ENCODE measurements around the gene CD82.

CD82 gene

GRCh38 chr11:44608651-44608990 lies 43.2 kb downstream of the CD82 start:
- Histone ChIP-seq H3K9me3 (ENCODE audit: control insufficient read depth, low read length) (no peaks in the 10 kb centered on the region), H3K4me3 (ENCODE audit: insufficient read depth, low read depth, low read length) (no peak overlapping the region), H3K27me3 (ENCODE audit: control insufficient read depth, insufficient read depth, low read length, poor library complexity, severe bottlenecking) (no peaks in the 10 kb centered on the region), H3K27ac (ENCODE audit: insufficient read depth, low read depth, low read length, poor library complexity, severe bottlenecking) (no peak overlapping the region), H3K4me1 (ENCODE audit: control insufficient read depth, insufficient read depth, low read length) (peaks cover 10% of the 10 kb centered on the region), H3K36me3 (ENCODE audit: control insufficient read depth, insufficient read depth, low read length) (peaks cover 13% of the 10 kb centered on the region)
- 86 to 90% methylated on average over 9 of the region's 9 CpGs for WGBS, 2 experiments

- Histone ChIP-seq H3K9me3 (ENCODE audit: control insufficient read depth, low read length) (no peaks in the 10 kb centered on the region), H3K4me1 (ENCODE audit: control insufficient read depth, insufficient read depth, low read length) (peaks cover 5% of the 10 kb centered on the region), H3K36me3 (ENCODE audit: control insufficient read depth, insufficient read depth, low read length) (peaks cover 13% of the 10 kb centered on the region), H3K27me3 (ENCODE audit: control insufficient read depth, insufficient read depth, low read length, poor library complexity, severe bottlenecking) (no peaks in the 10 kb centered on the region), H3K27ac (ENCODE audit: insufficient read depth, low read depth, low read length, poor library complexity, severe bottlenecking) (no peak overlapping the region), H3K4me3 (ENCODE audit: insufficient read depth, low read depth, low read length) (no peak overlapping the region)
- WGBS, 2 experiments = 84% methylated on average over 11 of the region's 11 CpGs
These were observed 43.7 kb downstream of the CD82 start for GRCh38 chr11:44608991-44609782.

- 79 to 88% methylated on average over 3 of the region's 3 CpGs for WGBS, 2 experiments
- Histone ChIP-seq H3K4me1 (ENCODE audit: control insufficient read depth, insufficient read depth, low read length) (no peaks in the 10 kb centered on the region), H3K9me3 (ENCODE audit: control insufficient read depth, low read length) (no peaks in the 10 kb centered on the region), H3K36me3 (ENCODE audit: control insufficient read depth, insufficient read depth, low read length) (peaks cover 13% of the 10 kb centered on the region), H3K27ac (ENCODE audit: insufficient read depth, low read depth, low read length, poor library complexity, severe bottlenecking) (no peak overlapping the region), H3K4me3 (ENCODE audit: insufficient read depth, low read depth, low read length) (no peak overlapping the region), H3K27me3 (ENCODE audit: control insufficient read depth, insufficient read depth, low read length, poor library complexity, severe bottlenecking) (no peaks in the 10 kb centered on the region)
These were observed 44.3 kb downstream of the CD82 start for GRCh38 chr11:44609783-44610155.

- H3K27me3 ChIP-seq (ENCODE audit: control insufficient read depth, insufficient read depth, low read length, poor library complexity, severe bottlenecking) = no peaks in the 10 kb centered on the region
- H3K4me1 ChIP-seq (ENCODE audit: control insufficient read depth, insufficient read depth, low read length) = peaks cover 4% of the 10 kb centered on the region
- H3K4me3 ChIP-seq (ENCODE audit: insufficient read depth, low read depth, low read length) = no peak overlapping the region
- WGBS, 2 experiments = 94 to 97% methylated on average over 9 of the region's 9 CpGs
- peaks cover 13% of the 10 kb centered on the region for H3K36me3 ChIP-seq (ENCODE audit: control insufficient read depth, insufficient read depth, low read length)
- H3K27ac ChIP-seq (ENCODE audit: insufficient read depth, low read depth, low read length, poor library complexity, severe bottlenecking) = no peak overlapping the region
- no peaks in the 10 kb centered on the region for H3K9me3 ChIP-seq (ENCODE audit: control insufficient read depth, low read length)
These were observed 44.9 kb downstream of the CD82 start for GRCh38 chr11:44610186-44610955.

GRCh38 chr11:44611088-44611487 lies 45.6 kb downstream of the CD82 start:
- WGBS, 2 experiments = 84 to 87% methylated on average over 6 of the region's 6 CpGs
- Histone ChIP-seq H3K9me3 (ENCODE audit: control insufficient read depth, low read length) (no peaks in the 10 kb centered on the region), H3K36me3 (ENCODE audit: control insufficient read depth, insufficient read depth, low read length) (peaks cover 9% of the 10 kb centered on the region), H3K4me1 (ENCODE audit: control insufficient read depth, insufficient read depth, low read length) (peaks cover 5% of the 10 kb centered on the region), H3K27me3 (ENCODE audit: control insufficient read depth, insufficient read depth, low read length, poor library complexity, severe bottlenecking) (no peaks in the 10 kb centered on the region), H3K27ac (ENCODE audit: insufficient read depth, low read depth, low read length, poor library complexity, severe bottlenecking) (no peak overlapping the region), H3K4me3 (ENCODE audit: insufficient read depth, low read depth, low read length) (no peak overlapping the region)

DNA sequence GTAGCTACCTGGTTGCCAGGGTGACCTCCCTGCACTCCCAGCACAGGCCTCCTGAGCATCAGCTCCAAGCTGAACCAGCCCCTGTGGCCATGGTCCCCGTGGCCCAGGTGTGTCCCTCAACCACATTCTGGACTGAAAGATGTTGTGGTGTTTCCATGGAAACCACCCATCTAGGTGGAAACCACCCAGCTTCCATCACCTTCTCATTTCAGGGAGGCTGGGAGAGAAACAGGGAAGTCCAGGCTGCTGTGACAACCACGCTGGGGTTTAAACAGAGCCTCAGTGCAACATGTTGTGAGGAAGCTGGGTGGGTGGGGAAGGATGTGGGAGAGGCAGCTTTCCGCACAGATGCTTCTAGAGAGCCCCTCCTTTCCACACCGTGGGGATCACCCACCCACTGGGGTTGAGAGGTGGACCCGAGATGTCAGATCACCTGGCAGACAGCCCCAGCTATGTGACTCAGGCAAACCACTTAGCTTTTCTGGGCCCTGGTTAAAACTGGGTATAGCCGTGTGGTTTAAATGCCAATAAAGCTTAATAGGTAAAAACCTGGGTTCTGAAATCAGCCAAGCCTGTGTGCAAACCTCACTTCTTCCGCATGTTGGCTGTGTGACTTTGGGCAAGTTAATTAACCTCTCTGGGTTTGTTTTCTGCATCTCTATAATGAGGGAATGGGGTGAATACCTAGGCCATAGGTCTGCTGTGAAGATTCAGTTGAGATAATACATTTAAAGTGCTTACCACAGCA lies 46.4 kb downstream of the CD82 start:
- no peaks in the 10 kb centered on the region for H3K9me3 ChIP-seq (ENCODE audit: control insufficient read depth, low read length)
- no peaks in the 10 kb centered on the region for H3K27me3 ChIP-seq (ENCODE audit: control insufficient read depth, insufficient read depth, low read length, poor library complexity, severe bottlenecking)
- 89 to 90% methylated on average over 7 of the region's 7 CpGs for WGBS, 2 experiments
- peaks cover 5% of the 10 kb centered on the region for H3K4me1 ChIP-seq (ENCODE audit: control insufficient read depth, insufficient read depth, low read length)
- H3K36me3 ChIP-seq (ENCODE audit: control insufficient read depth, insufficient read depth, low read length) = peaks cover 4% of the 10 kb centered on the region
- H3K27ac ChIP-seq (ENCODE audit: insufficient read depth, low read depth, low read length, poor library complexity, severe bottlenecking) = no peak overlapping the region
- H3K4me3 ChIP-seq (ENCODE audit: insufficient read depth, low read depth, low read length) = no peak overlapping the region

DNA sequence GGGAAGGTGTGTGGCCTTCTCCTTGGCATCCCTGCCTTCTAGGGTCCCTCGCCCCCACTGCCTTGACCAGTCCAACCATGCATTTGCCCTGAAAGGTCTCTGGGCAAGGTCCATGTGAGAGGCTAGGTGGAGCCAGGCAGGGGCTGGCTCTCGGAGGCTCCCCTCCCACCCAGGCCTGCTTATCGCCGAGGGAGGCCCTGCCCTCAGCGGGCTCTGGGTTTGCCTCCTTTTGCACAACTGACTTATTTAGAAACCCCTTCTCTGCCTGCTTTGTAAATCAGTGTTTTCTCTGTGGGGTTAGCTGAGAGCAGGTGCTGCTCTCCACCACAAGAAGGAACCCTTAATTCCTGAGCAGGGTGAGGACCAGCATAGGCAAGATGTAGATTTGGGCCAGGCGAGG lies 47.7 kb downstream of the CD82 start:
- Histone ChIP-seq H3K36me3 (ENCODE audit: control insufficient read depth, insufficient read depth, low read length) (no peaks in the 10 kb centered on the region), H3K4me3 (ENCODE audit: insufficient read depth, low read depth, low read length) (no peak overlapping the region), H3K27me3 (ENCODE audit: control insufficient read depth, insufficient read depth, low read length, poor library complexity, severe bottlenecking) (no peaks in the 10 kb centered on the region), H3K4me1 (ENCODE audit: control insufficient read depth, insufficient read depth, low read length) (peaks cover 5% of the 10 kb centered on the region), H3K9me3 (ENCODE audit: control insufficient read depth, low read length) (no peaks in the 10 kb centered on the region), H3K27ac (ENCODE audit: insufficient read depth, low read depth, low read length, poor library complexity, severe bottlenecking) (no peak overlapping the region)
- 76 to 78% methylated on average over 6 of the region's 6 CpGs for WGBS, 2 experiments

DNA sequence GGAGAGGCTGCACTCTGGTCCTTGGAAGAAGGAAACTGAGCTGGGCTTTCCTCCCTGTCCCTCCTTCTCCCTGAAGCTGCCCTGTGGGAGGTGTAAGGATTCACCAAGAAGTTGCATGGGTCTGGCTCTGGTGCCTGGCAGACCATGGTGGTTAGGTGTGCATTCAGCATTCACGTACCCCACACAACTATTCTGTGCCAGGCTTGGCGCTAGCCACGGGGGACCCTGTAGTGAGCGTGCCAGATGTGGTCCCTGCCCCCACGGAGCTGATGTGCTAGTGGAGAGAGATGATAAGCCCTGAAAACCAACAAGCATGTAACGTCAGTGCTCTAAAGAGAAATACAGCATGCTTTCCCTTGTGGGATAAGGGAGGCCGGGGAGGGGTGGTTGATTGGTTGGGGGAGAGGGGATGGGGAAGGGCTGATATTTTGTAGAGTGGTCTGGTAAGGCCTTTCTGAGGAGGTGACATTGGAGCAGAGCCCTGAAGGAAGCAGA lies 48.9 kb downstream of the CD82 start:
- peaks cover 5% of the 10 kb centered on the region for H3K4me1 ChIP-seq (ENCODE audit: control insufficient read depth, insufficient read depth, low read length)
- WGBS, 2 experiments = 92 to 94% methylated on average over 7 of the region's 7 CpGs

DNA sequence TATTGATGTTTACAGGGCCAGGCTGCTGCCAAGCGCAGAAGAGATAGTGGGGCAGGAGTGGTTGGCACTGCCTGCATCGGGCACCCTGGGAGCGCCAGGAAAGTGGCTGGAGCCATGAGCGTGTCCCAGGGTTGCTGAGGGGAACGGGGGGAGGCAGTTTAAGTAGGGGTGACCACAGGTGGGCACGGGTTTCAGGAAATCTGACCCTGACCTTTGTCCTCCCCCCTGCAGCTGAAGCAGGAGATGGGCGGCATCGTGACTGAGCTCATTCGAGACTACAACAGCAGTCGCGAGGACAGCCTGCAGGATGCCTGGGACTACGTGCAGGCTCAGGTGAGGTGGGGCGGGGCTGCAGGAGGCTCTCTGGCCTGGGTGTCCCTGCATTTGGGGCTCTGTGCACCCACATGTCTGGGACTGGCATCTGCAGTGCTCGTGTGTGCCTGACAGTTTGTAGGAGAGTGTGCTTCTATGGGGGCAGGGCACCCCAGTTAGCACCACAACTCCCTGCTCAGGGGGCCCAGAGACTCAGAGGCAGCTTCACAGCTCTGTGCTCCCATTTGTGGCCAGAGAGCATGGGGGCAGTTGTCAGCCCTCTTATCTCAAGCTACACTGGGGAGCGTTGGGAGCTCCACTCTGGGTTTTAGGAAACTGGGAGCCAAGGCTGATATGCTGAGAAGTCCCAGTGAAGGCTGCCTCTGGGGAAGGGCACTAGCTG lies 49.7 kb downstream of the CD82 start:
- H3K27me3 ChIP-seq (ENCODE audit: control insufficient read depth, insufficient read depth, low read length, poor library complexity, severe bottlenecking) = no peaks in the 10 kb centered on the region
- H3K4me1 ChIP-seq (ENCODE audit: control insufficient read depth, insufficient read depth, low read length) = peaks cover 5% of the 10 kb centered on the region
- H3K9me3 ChIP-seq (ENCODE audit: control insufficient read depth, low read length) = no peaks in the 10 kb centered on the region
- H3K27ac ChIP-seq (ENCODE audit: insufficient read depth, low read depth, low read length, poor library complexity, severe bottlenecking) = no peak overlapping the region
- H3K4me3 ChIP-seq (ENCODE audit: insufficient read depth, low read depth, low read length) = no peak overlapping the region
- H3K36me3 ChIP-seq (ENCODE audit: control insufficient read depth, insufficient read depth, low read length) = no peaks in the 10 kb centered on the region
- WGBS, 2 experiments = 71% methylated on average over 15 of the region's 15 CpGs

More for the DNA sequence above, 48.9 kb downstream of the CD82 start:
- Histone ChIP-seq H3K4me3 (ENCODE audit: insufficient read depth, low read depth, low read length) (no peak overlapping the region), H3K36me3 (ENCODE audit: control insufficient read depth, insufficient read depth, low read length) (no peaks in the 10 kb centered on the region), H3K9me3 (ENCODE audit: control insufficient read depth, low read length) (no peaks in the 10 kb centered on the region), H3K27ac (ENCODE audit: insufficient read depth, low read depth, low read length, poor library complexity, severe bottlenecking) (no peak overlapping the region), H3K27me3 (ENCODE audit: control insufficient read depth, insufficient read depth, low read length, poor library complexity, severe bottlenecking) (no peaks in the 10 kb centered on the region)
